Inflammatory macrophage treated with lipopolysaccharide for 4 hours (primary cell): ENCODE measurements around the gene SHISA9.
"Not testable (repeated sequence)": the region's sequence is repeated elsewhere in the genome, so short reads cannot be mapped to it uniquely, and the experiment has no call there.

Experiments used
- DNase-seq: peaks from one replicate; pipeline ENCODE4 v3.0.0-alpha.2; 2020

Gene SHISA9

DNA sequence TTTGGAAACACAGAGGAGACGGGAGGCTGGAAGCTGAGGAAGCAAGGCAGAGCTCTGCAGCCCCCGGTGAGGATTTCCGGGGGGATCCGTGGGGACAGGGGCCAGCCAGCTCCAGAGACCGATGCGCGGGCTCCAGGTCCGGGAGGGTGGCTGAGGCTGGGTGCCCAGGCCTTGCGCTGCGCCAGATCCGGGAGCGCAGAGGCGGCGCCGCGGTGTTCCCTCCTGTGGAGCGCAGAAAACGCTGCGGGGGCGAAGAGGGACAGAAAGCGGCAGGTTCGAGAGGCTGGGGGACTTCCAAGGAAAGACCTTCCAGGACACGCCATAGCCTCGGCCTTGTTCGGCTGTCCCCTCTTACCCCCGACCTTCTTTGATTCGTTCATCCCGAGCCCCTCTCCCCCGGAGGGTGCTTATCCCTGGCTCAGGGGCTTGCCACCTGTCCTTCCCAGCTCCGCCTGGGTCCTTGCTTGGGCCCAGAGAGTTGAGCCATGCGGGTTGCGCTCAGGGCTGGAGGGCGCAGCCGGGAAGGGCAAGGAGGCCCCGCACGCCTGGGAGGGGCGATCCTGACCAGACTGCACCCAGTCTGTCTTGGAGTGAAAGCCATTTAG is 697 bp upstream of the SHISA9 start:
- DNase-seq, result no peak

DNA sequence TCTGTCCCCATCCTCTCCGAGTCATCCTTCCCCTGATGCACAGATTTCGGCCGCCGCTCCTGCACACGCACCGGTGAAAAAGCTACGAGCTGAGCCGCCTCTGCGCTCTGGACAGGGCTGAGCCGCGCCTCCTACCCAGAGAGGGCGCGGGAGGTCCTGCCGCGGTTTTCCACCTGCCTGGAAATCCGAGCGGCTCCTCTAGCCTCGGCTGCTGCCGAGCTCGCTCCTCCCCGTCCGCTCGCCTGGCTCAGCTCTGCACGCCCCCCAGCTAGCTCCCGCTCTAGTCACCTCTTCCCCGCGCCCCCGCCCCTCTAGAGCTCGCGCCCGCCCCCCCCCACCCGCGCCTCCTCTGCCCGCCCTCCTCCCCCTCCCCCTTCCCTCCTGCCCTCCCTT is 198 bp upstream of the SHISA9 start:
- DNase-seq, result no peak

DNA sequence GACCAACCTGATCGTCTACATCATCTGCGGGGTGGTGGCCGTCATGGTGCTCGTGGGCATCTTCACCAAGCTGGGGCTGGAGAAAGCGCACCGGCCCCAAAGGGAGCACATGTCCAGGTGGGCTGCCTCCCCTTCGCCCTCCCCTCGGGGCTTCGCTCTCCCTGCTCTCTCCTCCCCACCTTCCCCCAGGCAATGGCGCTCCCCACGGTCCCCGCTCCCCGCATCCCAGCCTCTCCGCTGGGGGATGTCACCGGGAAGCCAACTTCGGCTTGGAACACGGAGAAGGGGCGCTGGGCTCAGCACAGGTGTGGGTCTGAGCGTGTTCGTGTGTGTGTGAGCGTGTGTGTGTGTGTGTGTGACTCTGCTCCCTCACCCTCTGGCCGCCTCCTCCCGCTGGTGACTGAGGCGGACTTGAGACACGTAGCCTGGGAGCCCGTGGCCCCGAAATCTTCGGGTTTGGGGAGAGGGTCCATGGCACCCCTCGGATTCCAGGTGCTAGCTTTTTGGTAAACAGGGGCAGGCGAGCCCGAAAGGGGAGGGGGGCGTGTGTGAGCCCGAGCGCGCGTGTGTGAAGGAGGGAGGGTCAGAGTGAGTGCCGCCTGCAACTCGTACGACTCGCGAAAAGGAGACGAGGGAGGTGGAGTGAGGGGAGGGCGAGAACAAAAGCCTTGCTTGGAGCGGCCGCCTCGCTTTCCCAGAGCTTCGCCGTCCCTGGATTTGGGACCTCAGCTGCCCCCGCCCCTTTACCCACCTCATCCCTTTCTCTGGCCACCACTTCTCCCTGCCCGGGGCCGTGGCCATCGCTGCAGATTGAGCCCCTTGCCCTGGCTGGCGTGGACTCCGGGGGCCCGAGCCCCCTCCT is 1.3 kb downstream of the SHISA9 start:
- no peak for DNase-seq

DNA sequence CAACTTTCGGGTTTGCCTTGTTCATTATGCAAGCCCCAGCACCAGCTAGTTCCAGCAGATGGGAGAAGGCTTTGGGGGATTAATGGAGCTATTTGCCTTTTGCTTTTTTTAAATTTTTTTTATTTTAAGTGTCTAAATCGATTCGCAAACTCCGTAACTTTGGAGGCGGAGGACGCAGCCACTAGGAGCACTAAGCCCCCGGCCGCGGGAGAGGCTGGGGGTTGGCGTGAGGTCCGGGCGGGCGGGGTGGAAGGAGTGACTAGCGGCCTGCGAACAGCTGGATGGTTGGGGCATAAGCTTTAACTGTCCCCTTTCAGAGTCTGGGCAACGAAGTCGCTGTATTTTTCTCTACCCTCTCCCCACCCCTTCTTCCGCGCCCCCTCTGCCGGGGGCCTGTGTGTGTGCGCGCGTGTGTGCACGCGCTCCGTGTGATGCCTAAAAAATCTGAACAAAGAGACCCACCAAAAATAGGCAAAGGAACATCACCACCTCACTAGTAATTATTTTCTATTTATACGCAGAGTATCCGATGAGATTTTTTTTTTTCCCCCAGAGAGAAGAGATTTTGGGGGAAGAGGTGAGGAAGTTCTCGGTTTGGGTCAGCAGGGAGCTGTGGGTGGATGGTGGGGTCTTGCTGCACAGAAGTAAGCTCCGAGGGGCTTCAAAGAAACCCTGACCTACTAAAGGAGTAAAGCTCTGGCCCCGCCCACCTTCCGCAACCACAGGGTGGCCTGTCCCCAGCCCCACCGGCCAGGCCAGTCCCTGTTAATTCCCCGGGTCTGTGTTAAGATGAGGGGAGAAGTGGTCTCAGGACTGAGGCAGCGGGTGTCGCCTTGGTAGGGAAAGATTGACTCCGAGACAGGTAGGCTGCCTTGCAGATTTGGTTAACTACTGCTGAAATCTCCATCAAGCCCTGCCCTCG is 2.3 kb downstream of the SHISA9 start:
- no peak for DNase-seq

DNA sequence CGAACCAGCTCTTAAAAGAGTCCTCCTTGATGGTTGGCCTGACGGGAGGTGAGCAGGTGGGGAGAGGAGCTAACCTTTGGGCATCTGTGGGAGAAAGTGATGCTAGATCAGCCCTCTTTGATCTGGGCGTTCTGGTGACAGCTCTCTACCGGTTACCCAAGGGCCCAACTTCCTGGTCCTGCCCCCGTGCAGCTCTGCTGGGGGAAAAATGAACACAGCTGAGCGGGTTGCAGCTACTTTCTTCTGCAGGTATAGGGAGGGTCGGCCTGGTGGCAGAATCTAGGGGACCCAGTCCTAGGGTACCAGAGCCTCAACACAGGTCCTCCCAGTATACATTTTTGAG is 2.9 kb downstream of the SHISA9 start:
- DNase-seq, result no peak

DNA sequence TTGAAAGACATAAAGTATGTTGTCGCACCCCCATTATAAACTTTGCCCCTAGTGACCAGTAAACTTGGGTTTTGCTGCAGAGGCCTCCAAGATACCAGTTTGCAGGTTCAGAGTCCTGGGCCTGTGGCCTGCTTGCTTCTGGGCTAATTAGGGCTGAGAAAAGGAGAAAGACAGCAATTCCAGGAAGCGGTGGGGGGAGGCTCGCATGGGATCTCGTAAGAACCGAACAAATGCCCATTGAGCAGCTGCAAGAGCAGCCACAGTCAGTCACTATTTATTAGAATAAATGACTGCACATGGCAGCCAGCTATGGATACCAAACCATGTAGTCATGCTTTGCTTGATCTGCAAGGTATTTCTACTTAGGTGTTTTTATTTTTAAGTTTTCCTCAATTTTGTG is 4.9 kb downstream of the SHISA9 start:
- DNase-seq, result no peak

DNA sequence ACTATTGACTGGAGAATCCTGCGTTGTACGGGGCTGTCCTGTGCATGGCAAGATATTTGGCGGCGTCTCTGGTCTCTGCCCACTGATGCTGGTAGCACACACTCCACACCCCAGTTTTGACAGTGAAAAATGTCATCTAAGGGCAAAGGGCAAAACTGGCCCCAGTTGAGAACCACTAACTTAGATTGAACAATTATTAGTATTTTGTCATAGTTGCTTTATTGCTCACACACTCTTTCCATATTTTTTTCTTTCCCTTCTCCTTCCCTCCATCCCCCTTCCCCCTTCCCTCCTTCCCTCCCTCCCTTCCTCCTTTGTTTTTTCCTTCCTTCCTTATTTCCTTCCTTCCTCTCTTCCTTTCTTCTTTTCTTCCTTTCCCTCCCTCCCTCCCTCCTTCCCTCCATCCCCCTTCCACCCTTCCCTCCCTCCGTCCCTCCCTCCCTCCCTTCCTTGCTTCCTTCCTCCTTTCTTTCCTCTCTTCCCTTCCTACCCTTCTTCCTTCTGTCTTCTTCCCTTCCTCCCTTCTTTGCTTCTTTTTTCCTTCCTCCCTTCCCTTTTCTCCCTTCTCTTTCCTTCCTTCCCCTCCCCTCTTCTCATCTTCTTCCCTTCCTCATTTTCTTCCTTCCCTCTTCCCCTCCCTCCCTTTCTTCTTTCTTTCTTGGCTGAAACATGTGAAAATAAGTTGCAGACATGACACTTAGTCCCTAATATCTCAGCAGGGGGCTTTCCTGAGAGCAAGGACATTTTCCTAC is 5.5 kb downstream of the SHISA9 start:
- no peak for DNase-seq

DNA sequence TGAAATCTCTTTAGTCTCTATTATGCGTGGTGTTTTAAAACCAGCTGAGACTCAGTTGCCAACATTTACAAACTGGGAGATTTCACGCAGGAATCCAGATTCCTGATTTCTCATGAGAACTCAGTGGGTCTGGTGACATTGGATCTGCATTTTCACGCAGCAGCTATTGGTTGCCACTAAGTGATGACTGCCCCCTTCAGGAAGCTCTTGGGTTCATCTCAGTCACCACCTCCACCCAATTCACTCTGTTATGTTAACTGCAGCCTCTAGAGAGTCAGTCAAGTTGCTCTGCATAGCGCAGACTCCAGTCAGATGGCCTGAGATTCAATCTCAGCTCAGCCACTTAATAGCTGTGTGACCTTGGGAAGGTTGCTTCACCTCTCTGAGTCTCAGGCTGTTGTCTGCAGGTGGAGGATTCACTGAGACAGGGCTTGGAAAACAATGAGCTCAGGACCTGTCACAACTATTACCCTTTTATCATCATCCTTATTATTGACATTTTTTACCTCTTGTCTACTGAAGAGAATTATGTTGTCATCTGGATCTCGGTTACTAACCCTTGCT is 6.4 kb downstream of the SHISA9 start:
- DNase-seq, result peak; percentile 5

DNA sequence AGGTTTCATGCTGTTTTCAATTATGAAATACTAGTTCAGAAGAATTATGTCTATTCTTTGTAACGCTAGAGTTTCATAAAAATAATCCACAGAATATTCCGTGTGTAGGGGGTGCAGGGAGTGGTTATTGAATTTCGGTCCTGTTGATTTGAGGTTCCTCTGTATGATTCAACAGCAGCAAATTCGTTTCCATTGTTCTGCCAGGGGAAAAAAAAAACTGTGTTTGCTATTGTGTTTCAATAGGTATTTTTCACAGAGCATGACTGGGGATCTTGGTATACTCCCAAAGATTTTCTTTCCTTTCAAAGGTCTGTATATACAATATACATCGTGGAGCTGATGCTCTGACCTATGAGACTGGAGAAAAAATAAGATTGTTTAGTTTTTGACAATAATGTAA is 15.8 kb downstream of the SHISA9 start:
- no peak for DNase-seq

DNA sequence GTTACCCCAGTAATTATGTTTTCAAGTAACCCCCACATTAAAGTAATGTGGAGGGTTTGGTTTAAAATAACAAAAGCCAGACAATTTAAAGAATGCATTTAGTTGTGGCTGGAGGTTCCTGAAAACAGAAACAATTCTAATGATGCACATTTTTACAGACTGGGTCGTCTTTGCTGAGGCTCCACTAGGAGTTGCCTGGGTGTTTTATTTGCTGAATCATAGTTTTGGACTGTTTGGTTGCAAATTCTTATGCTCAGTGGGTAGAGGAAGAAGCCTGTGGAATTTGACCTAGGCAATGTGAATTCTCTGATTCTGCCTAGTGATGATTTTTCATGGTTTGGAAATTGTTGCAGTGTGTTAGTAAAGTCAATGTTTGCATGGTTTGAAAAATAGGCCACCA is 16.3 kb downstream of the SHISA9 start:
- DNase-seq, result no peak

DNA sequence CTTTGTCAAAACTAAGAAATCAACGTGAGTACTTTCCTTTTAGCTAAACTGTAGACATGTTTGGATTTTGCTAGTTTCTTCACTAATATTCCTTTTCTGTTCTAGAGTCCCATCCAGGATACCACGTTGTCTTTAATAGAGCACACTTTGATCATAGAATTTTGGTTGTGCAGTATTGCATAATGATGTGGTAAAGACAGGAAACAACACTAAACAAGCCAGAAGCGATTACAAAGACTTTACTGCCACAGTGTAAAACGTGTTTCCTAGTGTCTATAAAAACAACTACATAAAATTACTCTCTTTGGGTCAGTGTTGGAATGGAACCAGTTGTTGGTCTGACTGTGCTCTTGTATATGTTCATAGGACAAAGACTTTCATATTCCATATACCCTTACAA is 19.3 kb downstream of the SHISA9 start:
- no peak for DNase-seq

DNA sequence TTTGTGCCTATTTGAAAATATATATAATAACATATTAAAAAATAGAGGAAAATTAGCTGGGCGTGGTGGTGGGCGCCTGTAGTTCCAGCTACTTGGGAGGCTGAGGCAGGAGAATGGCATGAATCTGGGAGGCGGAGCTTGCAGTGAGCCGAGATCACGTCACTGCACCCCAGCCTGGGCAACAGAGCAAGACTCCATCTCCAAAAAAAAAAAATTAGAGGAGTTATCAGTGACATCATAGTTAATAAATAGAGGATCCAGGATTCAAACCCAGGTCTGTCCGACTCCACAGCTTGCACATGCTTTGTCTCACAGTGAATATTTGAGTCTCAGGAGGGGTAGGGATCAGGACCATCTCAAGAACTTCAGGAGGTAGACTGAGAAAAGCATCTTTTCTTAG is 22.2 kb downstream of the SHISA9 start:
- not testable (repeated sequence) for DNase-seq

DNA sequence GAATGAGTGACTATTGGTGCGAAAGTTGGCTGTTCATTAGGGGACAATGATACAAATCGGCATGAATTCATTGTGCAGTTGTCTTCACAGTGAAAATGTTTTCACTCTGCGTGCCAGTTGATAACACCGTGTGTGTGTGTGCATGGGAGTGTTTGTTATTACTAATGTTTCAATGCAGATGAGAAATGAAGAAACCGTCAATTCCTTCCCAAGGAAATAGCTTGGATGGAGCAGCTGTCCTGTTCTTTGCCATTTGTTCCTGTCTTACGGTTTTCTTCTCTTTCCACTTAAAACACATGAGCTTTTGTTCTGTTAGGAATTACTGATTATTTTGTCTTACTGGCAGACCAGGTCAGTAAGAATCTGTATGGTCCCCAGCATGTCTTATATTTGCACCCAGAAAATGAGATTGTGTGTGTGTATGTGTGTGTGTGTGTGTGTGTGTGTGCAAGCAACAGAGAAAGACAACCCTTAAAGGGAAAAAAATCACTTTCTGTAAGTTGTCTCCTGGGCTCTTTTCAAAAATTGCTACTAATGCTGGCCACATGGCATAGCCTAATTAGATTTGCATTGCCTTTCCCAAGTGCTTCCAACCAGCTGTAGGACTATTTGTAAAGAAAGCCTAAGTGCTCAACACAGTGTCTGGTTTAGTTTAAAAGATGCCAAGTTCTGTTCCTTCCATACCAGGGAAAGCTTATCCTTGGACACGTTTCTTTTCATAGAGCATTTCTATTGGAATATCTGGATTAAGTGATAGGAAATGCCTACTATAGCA is 23.8 kb downstream of the SHISA9 start:
- no peak for DNase-seq

DNA sequence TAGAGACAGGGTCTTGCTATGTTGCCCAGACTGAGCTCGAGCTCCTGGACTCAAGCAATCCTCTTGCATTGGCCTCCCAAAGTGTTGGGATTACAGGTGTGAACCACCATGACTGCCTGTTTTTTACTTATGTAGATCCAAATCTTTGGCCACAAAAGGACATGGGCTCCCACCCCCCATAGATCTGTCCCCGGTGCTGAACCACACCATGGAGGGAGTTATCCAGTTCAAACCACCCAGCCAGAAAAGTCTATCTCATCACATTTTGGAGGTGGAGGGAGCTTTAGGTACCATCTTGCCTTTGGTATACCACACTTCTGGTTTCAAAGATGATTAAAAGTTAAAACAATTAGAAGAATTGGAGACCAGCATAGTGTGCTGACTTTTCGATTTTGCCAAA is 26.2 kb downstream of the SHISA9 start:
- DNase-seq, result no peak

DNA sequence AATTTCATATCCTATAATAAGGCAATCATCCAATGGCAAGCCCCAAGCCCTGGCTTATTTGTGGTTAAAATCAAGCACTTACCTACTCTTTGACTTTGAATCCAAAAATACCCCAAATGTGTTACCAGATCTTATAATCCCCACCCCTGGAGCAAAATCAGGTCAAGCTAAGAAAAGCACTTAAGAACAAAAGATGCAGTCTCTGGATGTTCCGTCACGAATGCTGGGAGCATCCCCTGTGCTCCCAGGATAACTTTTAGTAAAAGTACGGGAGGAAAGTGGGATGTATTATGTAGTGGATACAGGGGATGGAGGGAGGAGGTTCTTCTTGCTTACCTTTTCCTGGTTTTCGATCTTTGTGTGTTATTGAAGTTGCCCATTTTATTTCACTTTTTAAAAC is 29.5 kb downstream of the SHISA9 start:
- no peak for DNase-seq

DNA sequence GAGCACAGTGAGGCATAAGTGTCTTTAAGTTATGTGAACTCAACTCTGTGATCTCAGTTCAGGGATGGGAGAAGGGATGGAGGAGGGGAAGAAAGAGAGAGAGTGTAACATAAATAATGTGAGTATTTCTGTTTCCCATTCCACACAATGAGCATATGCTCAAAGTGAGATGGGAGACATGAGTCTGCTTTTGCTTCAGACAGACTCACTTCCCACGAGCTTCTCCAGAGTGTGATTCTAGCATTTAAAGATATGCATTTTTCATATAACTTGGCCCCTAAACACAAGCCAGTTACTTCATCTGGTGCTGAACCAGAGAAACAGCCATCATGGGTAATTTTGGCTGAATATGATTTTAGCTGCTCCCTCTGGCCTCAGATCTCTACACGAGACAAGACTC is 35.0 kb downstream of the SHISA9 start:
- no peak for DNase-seq

DNA sequence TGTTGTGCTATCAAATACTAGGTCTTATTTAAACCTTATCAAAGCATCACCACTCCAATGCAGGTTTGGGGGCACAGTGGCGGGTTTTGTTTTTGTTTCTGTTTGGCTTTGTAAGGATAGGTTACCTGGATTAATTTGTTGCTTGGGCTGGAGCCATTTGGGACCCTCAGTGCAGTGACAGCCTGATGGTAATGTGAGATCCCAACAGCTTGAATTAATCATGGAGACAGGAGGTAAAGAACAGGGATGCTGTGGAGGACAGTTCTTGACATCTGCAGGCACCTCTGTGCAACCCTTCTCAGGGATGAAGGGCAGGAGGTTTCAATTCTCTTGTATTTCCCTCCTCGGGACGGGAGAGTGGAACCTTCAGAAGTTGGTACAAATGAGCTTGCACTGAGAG is 40.5 kb downstream of the SHISA9 start:
- DNase-seq, result no peak

DNA sequence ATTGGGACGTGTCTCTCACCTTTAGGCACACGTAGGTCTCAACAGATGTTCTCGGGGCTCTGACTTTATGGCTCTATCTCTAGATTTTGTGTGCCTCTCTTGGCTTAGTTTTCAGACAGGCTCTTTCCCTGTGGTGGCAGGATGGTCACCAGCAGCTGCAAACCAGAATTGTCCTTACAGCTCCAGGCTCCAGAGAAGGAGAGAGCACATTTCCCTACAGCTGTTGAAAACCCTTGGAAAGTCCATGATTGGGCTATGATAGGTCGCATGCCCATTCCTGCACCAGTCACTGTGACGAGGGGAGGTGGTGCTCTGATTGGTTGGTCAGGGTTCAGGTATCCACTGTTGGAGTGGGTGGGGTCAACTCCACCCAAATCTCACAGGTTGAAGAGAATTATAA is 41.5 kb downstream of the SHISA9 start:
- no peak for DNase-seq

DNA sequence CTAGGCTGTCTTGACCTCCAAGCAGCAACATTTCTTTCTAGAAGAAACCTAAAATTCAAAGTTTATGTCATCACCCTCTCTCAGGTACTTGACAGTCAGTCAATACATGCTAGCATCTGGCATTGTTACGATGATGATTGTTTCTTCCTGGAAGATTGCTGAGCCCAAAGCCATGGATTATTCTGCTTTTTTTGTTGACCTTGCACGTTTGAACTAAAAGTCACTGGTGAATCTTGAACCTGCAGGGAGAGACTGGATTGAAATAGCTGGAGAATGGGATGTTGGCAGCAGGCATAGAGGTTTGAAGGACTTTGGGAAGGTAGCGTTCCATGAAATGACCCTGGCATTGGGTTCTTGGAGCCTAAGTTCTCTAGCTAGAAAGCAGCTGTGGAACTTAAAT is 42.9 kb downstream of the SHISA9 start:
- DNase-seq, result no peak

DNA sequence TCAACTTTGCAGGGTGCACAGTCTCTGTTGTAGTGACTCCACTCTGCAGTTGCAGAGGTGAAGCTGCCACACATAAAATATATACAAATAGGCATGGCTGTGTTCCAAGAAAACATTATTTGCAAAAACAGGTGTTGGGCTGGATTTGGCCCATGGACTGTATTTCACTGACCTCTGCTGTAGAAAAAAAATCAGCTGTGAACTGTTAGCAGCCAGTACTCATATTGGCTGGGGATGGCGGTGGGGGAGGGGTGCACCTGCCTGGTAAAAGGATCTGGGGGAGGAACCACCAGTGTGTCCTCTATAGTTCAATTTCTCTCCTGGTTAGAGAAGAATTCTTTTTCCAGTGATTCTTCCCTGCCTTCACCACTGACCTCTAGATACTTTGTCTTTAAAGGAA is 50.0 kb downstream of the SHISA9 start:
- DNase-seq, result no peak

DNA sequence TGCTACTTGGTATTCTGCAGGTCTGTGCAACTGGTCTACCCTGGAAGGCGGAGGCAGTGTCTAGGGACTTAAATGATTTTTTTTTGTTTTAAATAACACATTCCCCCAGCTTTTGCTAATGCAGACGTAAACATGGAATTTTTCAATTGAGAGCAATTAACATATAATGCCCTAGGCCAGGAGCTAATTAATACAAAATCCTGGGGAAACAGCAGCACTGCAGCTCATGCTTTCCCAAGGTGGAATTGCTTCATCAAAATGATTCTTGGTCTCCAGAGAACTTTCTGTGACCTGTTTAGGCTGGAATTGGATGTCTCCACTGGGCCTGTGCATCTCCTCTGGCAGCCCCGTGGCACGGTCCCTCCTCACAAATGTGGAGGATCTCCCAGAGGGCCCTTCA is 50.6 kb downstream of the SHISA9 start:
- DNase-seq, result no peak

DNA sequence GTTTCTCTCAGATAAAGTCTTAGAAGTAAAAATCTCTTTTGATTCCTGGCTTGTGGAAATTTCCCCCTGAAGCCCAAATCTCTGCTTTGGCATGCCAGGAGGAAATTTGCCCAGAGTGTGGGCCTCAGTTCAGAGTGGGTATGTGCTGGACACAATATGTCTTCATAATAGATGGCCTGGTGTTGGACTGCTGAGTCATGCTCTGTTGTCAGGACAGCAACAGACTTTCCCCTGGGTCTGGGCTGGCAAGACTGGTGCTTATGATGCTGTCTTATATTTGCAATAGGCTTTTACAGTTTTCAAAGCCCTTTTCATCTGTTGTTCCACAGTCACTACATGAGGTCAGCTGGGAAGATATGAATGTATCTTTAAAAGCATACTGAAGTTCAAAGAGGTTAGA is 57.0 kb downstream of the SHISA9 start:
- no peak for DNase-seq
